GM12878 (cell line): ENCODE results near the gene GPBAR1. TPM values are rescaled to one million over a fixed set of nuclear protein-coding genes. Genes with fewer than 3 reads are reported as not detected.

Experiments
- ATAC-seq: fragments of 200-7000 bp; cut with Tn5 transposase; 3 replicates; pipeline ENCODE4 v1.9.1; 2020; ENCODE audit warnings: mild to moderate bottlenecking, moderate library complexity
- BruUV-seq: library from RNA; stranded (reverse); fragments of 400-500 nt; replicated peaks from 2 replicates; lab custom pipeline; 2021; lab: Mats Ljungman, UMichigan
- CTCF ChIA-PET: fragments of 300-600 bp; sonication (Branson Sonifier 250); formaldehyde crosslinking; extraction: SDS; loops from one replicate; lab custom pipeline; 2021; ENCODE audit warnings: inconsistent platforms; lab: Yijun Ruan, JAX
- POLR2A ChIA-PET: fragments of 350-600 bp; formaldehyde crosslinking; extraction: SDS; loops from one replicate; lab custom pipeline; 2021; ENCODE audit warnings: inconsistent platforms; lab: Charles Lee
- RAD21 ChIA-PET: fragments of 300-600 bp; sonication (Branson Sonifier 250); formaldehyde crosslinking; loops from one replicate; lab custom pipeline; 2023; ENCODE audit warnings: antibody characterized with exemption; ENCODE audit not compliant: unreplicated experiment; lab: Charles Lee
- SMC1A ChIA-PET: fragments of 300-600 bp; sonication (Branson Sonifier 250); formaldehyde crosslinking; loops from one replicate; lab custom pipeline; 2023; ENCODE audit not compliant: unreplicated experiment, uncharacterized antibody; lab: Charles Lee
- DNase-seq: peaks from one replicate; pipeline ENCODE4 v3.0.0-alpha.2; 2011; ENCODE audit warnings: low read depth, low spot score
- FAIRE-seq: peaks from 3 replicates; lab custom pipeline; 2011; peaks lifted over from hg19 to GRCh38; lab: Jason Lieb, UNC
- H2AFZ ChIP-seq: 2 replicates; pipeline ENCODE4 v1.6.0; 2011; ENCODE audit warnings: low read depth, low read length, control low read depth; ENCODE audit not compliant: control insufficient read depth
- H3K27ac ChIP-seq: 2 replicates; pipeline ENCODE4 v1.5.1; 2011; ENCODE audit warnings: control low read depth; ENCODE audit not compliant: control insufficient read depth, insufficient read depth
- H3K27me3 ChIP-seq, 2 experiments: replicated peaks in 1 of 2; 2 replicates each; pipeline versions ENCODE4 v1.6.0 to v1.6.1; 2011; ENCODE audit warnings: low read length in 1 of 2; ENCODE audit not compliant: control insufficient read depth in 2 of 2, insufficient read depth in 2 of 2
- H3K36me3 ChIP-seq, 2 experiments: 2 replicates each; pipeline ENCODE4 v1.5.1; 2011; ENCODE audit warnings: low read length in 1 of 2; ENCODE audit not compliant: control insufficient read depth in 2 of 2, insufficient read depth in 2 of 2
- H3K4me1 ChIP-seq: 2 replicates; pipeline ENCODE4 v1.6.1; 2011; ENCODE audit warnings: mild to moderate bottlenecking, low read length, moderate library complexity, mixed read lengths; ENCODE audit not compliant: control insufficient read depth, insufficient read depth
- H3K4me2 ChIP-seq: 2 replicates; pipeline ENCODE4 v1.6.0; 2011; ENCODE audit warnings: control low read depth; ENCODE audit not compliant: control insufficient read depth, insufficient read depth
- H3K4me3 ChIP-seq: fragments of 200-600 bp; sonication (generic); 2 replicates; pipeline ENCODE4 v1.5.1; 2016
- H3K79me2 ChIP-seq: 2 replicates; pipeline ENCODE4 v1.6.0; 2011; ENCODE audit warnings: low read length; ENCODE audit not compliant: control insufficient read depth, insufficient read depth
- H3K9ac ChIP-seq: 2 replicates; pipeline ENCODE4 v1.8.0; 2011; ENCODE audit warnings: low read length, control low read depth, mixed read lengths; ENCODE audit not compliant: control insufficient read depth, insufficient read depth
- H3K9me3 ChIP-seq: replicated peaks from 3 replicates; pipeline ENCODE4 v1.5.1; 2011; ENCODE audit warnings: mild to moderate bottlenecking, low read length; ENCODE audit not compliant: control insufficient read depth, insufficient read depth
- H4K20me1 ChIP-seq: 2 replicates; pipeline ENCODE4 v1.6.0; 2011; ENCODE audit not compliant: control insufficient read depth, insufficient read depth
- BCL3 ChIP-seq: IDR thresholded peaks from 2 replicates; pipeline ENCODE4 v1.6.1; 2011; ENCODE audit warnings: borderline replicate concordance, low read depth, mild to moderate bottlenecking, moderate library complexity, low read length; ENCODE audit not compliant: insufficient read depth, poor library complexity, severe bottlenecking
- CREB1 ChIP-seq: IDR thresholded peaks from 2 replicates; pipeline ENCODE4 v1.6.1; 2012; ENCODE audit warnings: low read depth, mild to moderate bottlenecking, inconsistent platforms
- E4F1 ChIP-seq: fragments of 450-650 bp; IDR thresholded peaks from 2 replicates; pipeline ENCODE4 v1.6.1; 2018; ENCODE audit warnings: borderline replicate concordance, mild to moderate bottlenecking; ENCODE audit not compliant: partially characterized antibody
- EED ChIP-seq: sonication (generic); IDR thresholded peaks from 2 replicates; pipeline ENCODE4 v1.6.1; 2016; ENCODE audit warnings: antibody characterized with exemption, low read depth
- ELK1 ChIP-seq: IDR thresholded peaks from 2 replicates; pipeline ENCODE4 v1.6.1; 2012; ENCODE audit warnings: low read depth, low read length, improper control_type of control experiment
- IKZF2 ChIP-seq, 2 experiments: fragments of 450-650 bp; IDR thresholded peaks; 2 replicates each; pipeline ENCODE4 v1.6.1; 2017; ENCODE audit warnings: mild to moderate bottlenecking in 2 of 2, moderate library complexity in 2 of 2
- MEF2B ChIP-seq: fragments of 450-650 bp; IDR thresholded peaks from 2 replicates; pipeline ENCODE4 v1.6.1; 2018; ENCODE audit warnings: mild to moderate bottlenecking, moderate library complexity; ENCODE audit not compliant: partially characterized antibody, poor library complexity, severe bottlenecking
- MXI1 ChIP-seq: fragments of 150-350 bp; IDR thresholded peaks from 2 replicates; pipeline ENCODE4 v1.6.1; 2011; ENCODE audit warnings: low read depth, mild to moderate bottlenecking, inconsistent platforms, low read length, improper control_type of control experiment
- NFIC ChIP-seq: IDR thresholded peaks from 2 replicates; pipeline ENCODE4 v1.6.1; 2012; ENCODE audit warnings: low read depth, mild to moderate bottlenecking, inconsistent platforms, low read length, moderate library complexity
- NFYB ChIP-seq: IDR thresholded peaks from 2 replicates; pipeline ENCODE4 v1.6.1; 2011; ENCODE audit warnings: low read depth, mild to moderate bottlenecking, low read length, improper control_type of control experiment, moderate library complexity; ENCODE audit not compliant: insufficient read depth
- NR2F1 ChIP-seq: fragments of 450-650 bp; conservative IDR thresholded peaks from 2 replicates; pipeline ENCODE4 v1.6.1; 2017; ENCODE audit warnings: mild to moderate bottlenecking
- RCOR1 ChIP-seq: conservative IDR thresholded peaks from 2 replicates; pipeline ENCODE4 v1.6.1; 2012; ENCODE audit warnings: low read depth, low read length, improper control_type of control experiment
- RFX5 ChIP-seq: IDR thresholded peaks from 2 replicates; pipeline ENCODE4 v1.6.1; 2011; ENCODE audit warnings: low read depth, low read length, improper control_type of control experiment
- SIN3A ChIP-seq: IDR thresholded peaks from 2 replicates; pipeline ENCODE4 v1.6.1; 2012; ENCODE audit warnings: low read depth, low read length, improper control_type of control experiment
- TBL1XR1 ChIP-seq: IDR thresholded peaks from 2 replicates; pipeline ENCODE4 v1.6.1; 2012; ENCODE audit warnings: low read depth, low read length, improper control_type of control experiment
- TCF12 ChIP-seq: IDR thresholded peaks from 2 replicates; pipeline ENCODE4 v1.6.1; 2011; ENCODE audit warnings: low read depth, mild to moderate bottlenecking, low read length
- ZNF207 ChIP-seq: fragments of 450-650 bp; IDR thresholded peaks from 2 replicates; pipeline ENCODE4 v1.6.1; 2014; ENCODE audit warnings: antibody characterized with exemption, mild to moderate bottlenecking, borderline replicate concordance
- ZNF217 ChIP-seq: fragments of 450-650 bp; IDR thresholded peaks from 2 replicates; pipeline ENCODE4 v1.6.1; 2017; ENCODE audit warnings: antibody characterized with exemption, mild to moderate bottlenecking
- WGBS: methylation state at CpG from one replicate; pipeline ENCODE4 v1.1.6; 2016; ENCODE audit warnings: low lambda C conversion rate; ENCODE audit not compliant: insufficient replicate concordance, insufficient coverage; ENCODE audit errors: missing lambda C conversion rate; 5-methylcytosine and 5-hydroxymethylcytosine counted together
- in situ Hi-C: fragments of 300-500 bp; cut with MboI; formaldehyde crosslinking; loops from 9 replicates; pipeline ENCODE4 v1.14.3; 2018; ENCODE audit warnings: mixed read lengths
- intact Hi-C: fragments of 100-400 bp; cut with micrococcal nuclease; formaldehyde crosslinking; loops from one replicate; pipeline ENCODE4 v1.14.2; 2022; ENCODE audit not compliant: unreplicated experiment
- polyA plus RNA-seq, 11 experiments: library from polyadenylated mRNA; depleted of rRNA in 4 of 11; unstranded in 6 of 11; stranded (reverse) in 5 of 11; fragments of >200 nt; fragmentation: Nextera tagmentation in 4 of 11; fragmentation: Illumina TruSeq in 1 of 11; extraction: Ambion mirVana in 4 of 11; extraction: Trizol in 1 of 11; gene quantifications; 1 replicate in 1 of 11; 2 replicates in 10 of 11; pipeline versions ENCODE4 v1.2.1 to v1.2.3, GENCODE V29; 2011 to 2016; ENCODE audit warnings: inconsistent platforms in 2 of 11, missing spikeins in 2 of 11, low read depth in 1 of 11
- total RNA-seq, 4 experiments: library from RNA; depleted of rRNA in 3 of 4; stranded (reverse); fragments of >200 nt in 3 of 4; fragmentation: Illumina TruSeq in 1 of 4; extraction: Trizol in 1 of 4; gene quantifications; 2 replicates each; pipeline versions ENCODE4 v1.2.1 to v1.2.3, GENCODE V29; 2013 to 2021

The GPBAR1 gene
- total and polyA plus RNA-seq, 10 of the 15 experiments (the other 5 are each of a cell fraction or from before 2014, with no cell fraction given) = 0.03 to 0.36 (median 0.11) TPM; not detected in 3

DNA sequence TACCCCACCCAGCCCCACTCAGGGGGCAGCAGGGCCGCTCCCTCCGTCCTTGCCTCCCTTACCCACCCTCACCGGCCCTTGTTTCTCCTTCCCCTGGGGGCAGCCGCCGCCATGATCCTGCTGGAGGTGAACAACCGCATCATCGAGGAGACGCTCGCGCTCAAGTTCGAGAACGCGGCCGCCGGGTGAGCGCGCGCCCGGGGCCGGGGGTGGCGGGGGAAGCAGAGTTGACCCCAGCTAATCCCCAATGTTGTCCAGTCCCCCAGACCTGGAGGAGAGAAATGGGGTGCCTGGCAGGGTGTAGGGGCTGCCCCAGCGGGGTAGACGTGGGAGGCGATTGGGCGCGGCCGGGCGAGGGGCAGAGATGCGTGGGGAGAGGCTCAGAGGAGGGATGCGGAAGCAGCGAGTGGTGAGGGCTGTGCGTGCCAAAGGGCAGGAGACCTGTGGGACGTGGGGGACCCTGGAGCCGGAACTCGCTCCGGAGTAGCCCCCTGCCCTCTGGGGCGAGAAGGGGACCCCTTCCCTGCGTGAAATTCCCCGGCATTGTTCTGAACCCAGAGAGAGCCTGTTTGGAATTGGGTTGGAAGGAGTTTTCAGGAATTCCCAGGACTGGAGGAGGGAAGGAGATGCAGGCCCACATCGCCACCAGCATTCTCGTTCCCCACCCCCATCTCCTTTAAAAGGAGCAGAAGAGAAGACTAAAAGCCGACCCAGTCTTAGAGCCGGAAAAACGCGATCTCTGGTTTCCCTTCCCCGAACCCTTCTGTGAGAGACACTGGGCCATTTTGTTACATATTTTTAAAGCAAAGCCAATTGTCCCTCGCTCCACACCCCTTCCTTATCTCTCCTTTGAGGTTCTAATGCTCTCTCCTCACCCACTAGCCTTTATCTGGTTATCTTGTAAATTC is 43.2 kb upstream of the GPBAR1 start:
- peaks cover 64% of the 10 kb centered on the region for H3K79me2 ChIP-seq
- ATAC-seq (peak; percentile 80), DNase-seq (no peak), FAIRE-seq (no peak)
- H3K27me3 ChIP-seq = no peaks in the 10 kb centered on the region
- peaks cover 7% of the 10 kb centered on the region; the same call in 1 of the 2 replicates for H4K20me1 ChIP-seq
- peak overlapping the region; percentile 99 for H3K9ac ChIP-seq
- peak overlapping the region; percentile 99 for H3K27ac ChIP-seq
- TSS peak; percentile 50 for BruUV-seq
- H3K4me3 ChIP-seq = peak overlapping the region; percentile 93
- ChIA-PET SMC1A (interaction anchor here (0.8 to 4.6 kb wide), 5 partner anchors 8 to 39 kb away, joined by 3 to 73 read pairs (median 10); no protein-coding TSS in a partner anchor), CTCF (interaction anchor here (1.3 to 5.7 kb wide), 5 partner anchors 13 to 52 kb away, joined by 3 to 58 read pairs (median 8); partner anchors contain the start of genes AAMP and PNKD), POLR2A (interaction anchor here (0.6 to 8.8 kb wide), 8 partner anchors 11 to 490 kb away, joined by 3 to 98 read pairs (median 4); partner anchors contain the start of genes AAMP and PNKD), RAD21 (interaction anchor here (0.7 to 6.7 kb wide), 6 partner anchors 9 to 176 kb away, joined by 3 to 84 read pairs (median 5); no protein-coding TSS in a partner anchor)
- no peak overlapping the region for H2AFZ ChIP-seq
- in situ Hi-C loops = no loop called here
- intact Hi-C loops = loop anchor here (1.0 to 5.0 kb wide), 2 partner anchors 12 to 180 kb away; partner anchors contain the start of gene CTDSP1
- peak overlapping the region; percentile 94 for H3K4me2 ChIP-seq
- peaks cover 0 to 11% of the 10 kb centered on the region in 2 experiments; a peak in 2 of 4 replicates for H3K36me3 ChIP-seq
- under 1% methylated on average over 38 of the region's 47 CpGs for WGBS
- H3K9me3 ChIP-seq = no peaks in the 10 kb centered on the region
- H3K4me1 ChIP-seq = peaks cover 16% of the 10 kb centered on the region
- TF ChIP-seq TBL1XR1 = no peak
- TF ChIP-seq CREB1 = no peak
- peak; percentile 73 for TF ChIP-seq NR2F1
- TF ChIP-seq NFYB = no peak
- TF ChIP-seq RCOR1 = no peak
- TF ChIP-seq ZNF217 = no peak
- no peak for TF ChIP-seq SIN3A
- TF ChIP-seq TCF12 = peak; percentile 31; the same call in 1 of the 2 replicates
- TF ChIP-seq MXI1 = no peak
- TF ChIP-seq RFX5 = no peak
- TF ChIP-seq IKZF2 (IDR thresholded peaks at IDR 0.05) = peak; percentile 35 to 53; a peak in 2 of 4 replicates
- no peak for TF ChIP-seq NFIC
- TF ChIP-seq BCL3 = no peak
- TF ChIP-seq MEF2B = no peak
- no peak for TF ChIP-seq ZNF207
- peak; percentile 38 for TF ChIP-seq E4F1
- no peak; the same call in 1 of the 2 replicates for TF ChIP-seq EED
- no peak for TF ChIP-seq ELK1
